ENCODE results near the gene ISG15.

GRCh38 chr1:982765-983436, 30.4 kb upstream of the ISG15 start:
- TF ChIP-seq IRF3 (IDR thresholded peaks at IDR 0.05; ENCODE audit: low read depth, low read length) (no peak), CTCF (IDR thresholded peaks at IDR 0.05) (no peak), EP300 (IDR thresholded peaks at IDR 0.05; ENCODE audit: borderline replicate concordance in 1 of 2, low read depth in 1 of 2, low read length in 1 of 2) (no peak), JUND (IDR thresholded peaks at IDR 0.05) (no peak), CHD2 (IDR thresholded peaks at IDR 0.05; ENCODE audit: low read length, partially characterized antibody) (no peak), RFX5 (IDR thresholded peaks at IDR 0.05; ENCODE audit: low read length) (no peak), TEAD4 (IDR thresholded peaks at IDR 0.05; ENCODE audit: borderline replicate concordance, insufficient read depth) (no peak)
